Measurements from ENCODE around the gene PUS3.
"Not testable (repeated sequence)": the region's sequence is repeated elsewhere in the genome, so short reads cannot be mapped to it uniquely, and the experiment has no call there.

The PUS3 gene

DNA sequence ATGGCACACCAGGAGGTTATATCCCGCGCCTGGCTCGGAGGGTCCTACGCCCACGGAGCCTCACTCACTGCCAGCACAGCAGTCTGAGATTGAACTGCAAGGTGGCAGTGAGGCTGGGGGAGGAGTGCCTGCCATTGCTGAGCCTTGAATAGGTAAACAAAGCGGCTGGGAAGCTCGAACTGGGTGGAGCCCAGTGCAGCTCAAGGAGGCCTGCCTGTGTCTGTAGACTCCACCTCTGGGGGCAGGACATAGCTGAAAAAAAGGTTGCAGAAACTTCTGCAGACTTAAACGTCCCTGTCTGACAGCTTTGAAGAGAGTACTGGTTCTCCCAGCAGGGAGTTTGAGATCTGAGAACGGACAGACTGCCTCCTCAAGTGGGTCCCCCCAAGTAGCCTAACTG is 45.3 kb downstream of the PUS3 start:
- DNase-seq: not testable (repeated sequence)

DNA sequence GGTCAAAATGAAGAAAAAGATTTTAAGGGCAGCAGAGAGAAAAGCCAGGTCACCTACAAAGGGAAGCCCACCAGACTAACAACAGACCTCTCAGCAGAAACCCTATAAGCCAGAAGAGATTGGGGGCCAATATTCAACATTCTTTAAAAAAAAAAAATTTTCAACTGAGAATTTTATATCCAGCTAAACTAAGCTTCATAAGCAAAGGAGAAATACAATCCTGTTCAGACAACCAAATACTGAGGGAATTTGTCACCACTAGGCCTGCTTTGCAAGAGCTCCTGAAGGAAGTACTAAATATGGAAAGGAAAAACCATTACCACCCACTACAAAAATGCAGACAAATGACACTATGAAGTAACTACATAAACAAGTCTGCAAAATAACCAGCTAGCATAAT is 56.8 kb downstream of the PUS3 start:
- no peak for DNase-seq
